ENCODE results near the gene MAGIX.

MAGIX gene

DNA sequence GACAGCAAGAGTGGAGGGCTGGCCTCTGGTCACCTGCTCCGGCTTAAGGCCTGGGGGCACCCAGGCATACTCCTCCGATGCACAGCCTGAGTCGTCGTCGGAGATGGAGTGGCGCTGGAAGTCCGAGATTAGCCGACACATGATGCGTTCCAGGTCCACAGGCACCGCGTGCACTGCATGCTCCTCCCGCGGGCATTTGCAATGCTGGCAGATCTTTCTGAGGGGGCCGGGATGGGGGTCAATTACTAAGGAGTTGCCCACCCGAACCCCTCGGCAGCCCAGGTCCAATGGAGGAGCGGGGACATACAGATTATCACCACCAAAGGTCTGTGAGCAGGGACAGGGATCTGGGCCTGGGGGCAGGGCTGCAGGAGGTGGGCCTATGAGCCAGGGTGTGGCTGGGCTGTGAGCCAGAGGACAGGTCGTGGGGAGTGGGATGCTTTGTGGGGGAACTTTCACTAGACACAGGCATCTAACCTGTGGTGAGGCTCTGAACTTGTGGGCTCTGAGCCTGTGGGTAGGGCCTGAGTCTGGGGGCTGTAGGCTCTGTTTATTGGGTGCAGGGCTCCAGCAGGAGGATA lies 21.2 kb downstream of the MAGIX start:
- H3K27me3 Mint-ChIP-seq (ENCODE audit: low read depth) = no peaks in the 10 kb centered on the region
- no peak for DNase-seq (ENCODE audit: low spot score)
- H3K9me3 Mint-ChIP-seq = no peaks in the 10 kb centered on the region
- H3K4me3 Mint-ChIP-seq = peak overlapping the region; percentile 89
- peaks cover 15% of the 10 kb centered on the region for H3K4me1 Mint-ChIP-seq (ENCODE audit: low read depth)
- H3K36me3 Mint-ChIP-seq (ENCODE audit: low read depth) = peaks cover 22% of the 10 kb centered on the region
- no peak overlapping the region for H3K27ac Mint-ChIP-seq

- H3K27ac Mint-ChIP-seq = peak overlapping the region; percentile 77
- H3K27me3 Mint-ChIP-seq (ENCODE audit: low read depth) = no peaks in the 10 kb centered on the region
- no peaks in the 10 kb centered on the region for H3K9me3 Mint-ChIP-seq
- H3K4me3 Mint-ChIP-seq = peak overlapping the region; percentile 89
- H3K36me3 Mint-ChIP-seq (ENCODE audit: low read depth) = peaks cover 16% of the 10 kb centered on the region
- peak; percentile 35 for DNase-seq (ENCODE audit: low spot score)
- peaks cover 16% of the 10 kb centered on the region for H3K4me1 Mint-ChIP-seq (ENCODE audit: low read depth)
Observed at GRCh38 chrX:49184294-49185281, 22.0 kb downstream of the MAGIX start.

DNA sequence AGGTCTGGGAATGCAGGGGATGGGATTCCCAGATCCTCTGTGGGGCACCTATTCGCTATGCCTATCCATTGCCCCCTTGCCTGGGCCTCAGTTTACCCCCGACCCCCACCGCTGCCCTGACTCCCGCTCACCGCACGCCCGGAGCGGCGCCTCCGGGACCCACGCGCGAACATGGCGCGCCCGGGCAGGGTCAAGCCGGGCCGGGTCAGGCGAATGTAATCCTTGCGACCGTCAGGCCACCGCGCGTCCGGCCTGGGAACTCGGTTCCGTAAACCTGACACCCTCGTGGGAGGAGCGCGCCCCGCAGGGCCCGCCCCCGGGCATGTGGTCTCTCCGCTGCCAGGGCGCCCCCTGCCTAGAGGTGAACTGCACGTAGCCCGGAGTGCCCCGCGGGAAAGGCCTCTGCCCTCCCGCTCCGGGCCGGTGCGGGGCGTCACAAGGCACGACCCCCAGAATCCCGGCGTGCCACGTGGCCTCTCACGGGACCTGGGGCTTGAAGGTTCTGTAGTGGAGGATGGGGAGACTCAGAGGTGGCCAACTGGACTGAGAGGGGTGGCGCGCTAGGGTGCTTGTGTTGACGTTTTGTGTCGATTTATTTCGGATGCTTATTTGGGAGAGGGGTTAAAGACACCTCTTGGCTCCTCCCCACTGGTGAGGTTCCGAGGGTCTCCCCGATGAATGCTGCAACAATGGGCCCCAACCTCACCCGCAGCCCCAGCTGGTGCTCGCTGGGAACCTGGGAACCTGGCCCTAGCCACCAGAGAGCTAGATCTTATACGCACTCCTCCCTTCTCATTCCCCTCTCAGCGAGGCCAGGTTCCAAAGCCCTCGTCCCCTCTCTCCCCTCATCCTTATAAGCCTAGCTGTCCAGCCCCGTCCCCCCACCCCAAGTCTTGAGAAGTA lies 23.8 kb downstream of the MAGIX start, which contains the start of gene PRICKLE3:
Gene PRICKLE3 (minus strand): TSS at position 249 of the 903 bp plus-strand sequence. CDS start 76 bp downstream, at position 173.
- peak; percentile 71 for DNase-seq (ENCODE audit: low spot score)
- Mint-ChIP-seq H3K27ac (peak within 1 kb of the TSS; percentile 77), H3K4me3 (peak within 1 kb of the TSS; percentile 89), H3K36me3 (ENCODE audit: low read depth) (peaks cover 7% of the 10 kb centered on the region), H3K9me3 (no peaks in the 10 kb centered on the region), H3K4me1 (ENCODE audit: low read depth) (peaks cover 22% of the 10 kb centered on the region), H3K27me3 (ENCODE audit: low read depth) (no peaks in the 10 kb centered on the region)

- H3K27me3 Mint-ChIP-seq (ENCODE audit: low read depth) = no peaks in the 10 kb centered on the region
- no peaks in the 10 kb centered on the region for H3K9me3 Mint-ChIP-seq
- no peak for DNase-seq (ENCODE audit: low spot score)
- H3K4me1 Mint-ChIP-seq (ENCODE audit: low read depth) = peaks cover 22% of the 10 kb centered on the region
- H3K36me3 Mint-ChIP-seq (ENCODE audit: low read depth) = peaks cover 7% of the 10 kb centered on the region
- H3K27ac Mint-ChIP-seq = no peak overlapping the region
- peak overlapping the region; percentile 89 for H3K4me3 Mint-ChIP-seq
Observed at GRCh38 chrX:49187028-49187394, 24.5 kb downstream of the MAGIX start.

- Mint-ChIP-seq H3K36me3 (ENCODE audit: low read depth) (peaks cover 3% of the 10 kb centered on the region), H3K4me3 (no peak overlapping the region), H3K4me1 (ENCODE audit: low read depth) (peaks cover 22% of the 10 kb centered on the region), H3K9me3 (no peaks in the 10 kb centered on the region), H3K27me3 (ENCODE audit: low read depth) (no peaks in the 10 kb centered on the region), H3K27ac (no peak overlapping the region)
- no peak for DNase-seq (ENCODE audit: low spot score)
Observed at GRCh38 chrX:49187526-49187925, 25.0 kb downstream of the MAGIX start.

- no peaks in the 10 kb centered on the region for H3K9me3 Mint-ChIP-seq
- peak overlapping the region; percentile 53 for H3K27ac Mint-ChIP-seq
- H3K4me1 Mint-ChIP-seq (ENCODE audit: low read depth) = peaks cover 26% of the 10 kb centered on the region
- no peak overlapping the region for H3K4me3 Mint-ChIP-seq
- DNase-seq (ENCODE audit: low spot score) = no peak
- peaks cover 1% of the 10 kb centered on the region for H3K36me3 Mint-ChIP-seq (ENCODE audit: low read depth)
- H3K27me3 Mint-ChIP-seq (ENCODE audit: low read depth) = no peaks in the 10 kb centered on the region
Observed at GRCh38 chrX:49188468-49189076, 26.0 kb downstream of the MAGIX start.

- Mint-ChIP-seq H3K9me3 (no peaks in the 10 kb centered on the region), H3K27ac (peak overlapping the region; percentile 26), H3K4me1 (ENCODE audit: low read depth) (peaks cover 31% of the 10 kb centered on the region), H3K36me3 (ENCODE audit: low read depth) (peaks cover 1% of the 10 kb centered on the region), H3K27me3 (ENCODE audit: low read depth) (no peaks in the 10 kb centered on the region), H3K4me3 (peak overlapping the region; percentile 99)
- DNase-seq (ENCODE audit: low spot score) = no peak
Observed at GRCh38 chrX:49189606-49190005, 27.0 kb downstream of the MAGIX start.

- Mint-ChIP-seq H3K27ac (peak overlapping the region; percentile 93), H3K4me3 (peak overlapping the region; percentile 99), H3K9me3 (no peaks in the 10 kb centered on the region), H3K4me1 (ENCODE audit: low read depth) (peaks cover 26% of the 10 kb centered on the region), H3K27me3 (ENCODE audit: low read depth) (no peaks in the 10 kb centered on the region), H3K36me3 (ENCODE audit: low read depth) (peaks cover 1% of the 10 kb centered on the region)
- DNase-seq (ENCODE audit: low spot score) = peak; percentile 87
Observed at GRCh38 chrX:49190821-49191573, 28.4 kb downstream of the MAGIX start.

DNA sequence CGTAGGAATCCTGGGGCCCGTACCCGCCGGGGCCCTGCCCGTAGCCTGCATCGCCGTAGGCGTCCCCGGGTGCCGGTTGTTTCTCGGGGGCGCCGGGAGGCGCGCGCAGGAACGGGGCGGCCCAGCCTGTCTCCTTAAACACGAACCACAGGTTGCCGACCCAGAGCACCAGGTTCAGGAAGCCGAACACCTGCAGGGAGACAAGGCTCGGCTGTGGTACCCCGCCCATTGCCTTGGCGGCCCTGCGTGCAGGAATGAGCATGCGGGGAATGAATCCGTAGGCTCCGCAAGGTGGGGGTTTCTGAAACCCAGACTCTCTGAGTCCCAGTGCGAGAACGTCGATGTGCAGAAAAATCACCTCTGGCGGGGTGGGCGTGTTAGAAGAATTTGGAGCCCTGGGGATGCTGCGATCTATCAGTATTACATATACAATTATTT lies 29.0 kb downstream of the MAGIX start:
- Mint-ChIP-seq H3K4me1 (ENCODE audit: low read depth) (peaks cover 23% of the 10 kb centered on the region), H3K36me3 (ENCODE audit: low read depth) (peaks cover 1% of the 10 kb centered on the region)

DNA sequence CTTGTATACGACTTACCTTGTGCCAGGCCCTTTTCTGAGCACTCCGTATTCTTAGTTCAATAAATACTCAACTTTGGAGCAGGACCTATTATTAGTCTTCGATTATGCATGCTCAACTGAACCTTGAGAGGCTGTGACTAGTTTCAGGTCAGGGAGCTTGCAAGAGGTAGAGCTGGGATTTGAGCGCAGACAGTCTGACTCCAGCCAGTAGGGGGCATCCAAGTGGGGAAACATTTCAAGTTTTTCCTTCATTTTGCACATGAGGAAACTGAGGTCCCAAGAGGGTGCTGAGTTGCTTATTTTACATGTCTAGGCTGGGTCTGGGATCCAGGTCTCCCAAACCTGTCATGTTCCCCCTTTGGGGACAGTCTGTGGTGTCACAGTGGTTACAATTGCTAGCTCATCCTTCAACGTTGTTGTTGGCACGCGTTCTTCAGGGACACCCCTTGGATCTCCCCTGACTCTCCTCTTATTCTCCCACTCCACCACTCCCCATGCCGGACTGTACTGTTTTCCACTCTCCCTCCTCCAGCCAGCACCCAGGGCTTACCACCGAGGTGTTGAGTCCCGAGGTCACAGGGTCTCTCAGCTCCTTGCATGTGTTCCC lies 30.3 kb downstream of the MAGIX start:
- Mint-ChIP-seq H3K36me3 (ENCODE audit: low read depth) (peaks cover 1% of the 10 kb centered on the region), H3K4me1 (ENCODE audit: low read depth) (peaks cover 23% of the 10 kb centered on the region), H3K27me3 (ENCODE audit: low read depth) (no peaks in the 10 kb centered on the region), H3K4me3 (peak overlapping the region; percentile 41), H3K9me3 (no peaks in the 10 kb centered on the region), H3K27ac (no peak overlapping the region)
- DNase-seq (ENCODE audit: low spot score) = no peak

More for the DNA sequence above, 29.0 kb downstream of the MAGIX start:
- Mint-ChIP-seq H3K9me3 (no peaks in the 10 kb centered on the region), H3K4me3 (peak overlapping the region; percentile 99), H3K27ac (peak overlapping the region; percentile 93), H3K27me3 (ENCODE audit: low read depth) (no peaks in the 10 kb centered on the region)
- no peak for DNase-seq (ENCODE audit: low spot score)

DNA sequence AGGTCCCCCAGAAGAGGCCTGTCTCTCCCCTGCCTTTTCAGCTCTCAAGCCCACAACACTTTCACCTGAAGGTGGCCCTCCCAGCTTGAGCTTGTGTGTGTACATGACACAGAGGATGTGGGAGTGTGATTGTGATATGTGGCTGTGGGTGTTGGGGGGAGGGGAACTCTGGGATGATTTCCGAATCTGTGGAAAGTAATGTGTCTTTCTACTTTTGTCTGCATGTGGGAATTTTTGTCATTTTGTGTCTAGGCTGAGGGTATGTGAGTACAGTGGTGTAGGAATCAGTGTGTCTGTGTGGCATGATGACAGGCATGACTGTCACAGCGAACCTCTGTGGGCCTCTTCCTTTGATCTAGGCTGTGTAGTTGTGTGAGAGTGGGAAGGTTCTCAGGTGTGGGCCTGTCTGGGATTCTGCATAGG lies 31.0 kb downstream of the MAGIX start:
- Mint-ChIP-seq H3K9me3 (no peaks in the 10 kb centered on the region), H3K4me3 (peak overlapping the region; percentile 41), H3K27ac (peak overlapping the region; percentile 38), H3K4me1 (ENCODE audit: low read depth) (peaks cover 24% of the 10 kb centered on the region), H3K36me3 (ENCODE audit: low read depth) (peaks cover 1% of the 10 kb centered on the region), H3K27me3 (ENCODE audit: low read depth) (no peaks in the 10 kb centered on the region)
- no peak for DNase-seq (ENCODE audit: low spot score)

- Mint-ChIP-seq H3K27ac (no peak overlapping the region), H3K36me3 (ENCODE audit: low read depth) (no peaks in the 10 kb centered on the region), H3K4me3 (no peak overlapping the region), H3K27me3 (ENCODE audit: low read depth) (no peaks in the 10 kb centered on the region), H3K9me3 (no peaks in the 10 kb centered on the region), H3K4me1 (ENCODE audit: low read depth) (peaks cover 19% of the 10 kb centered on the region)
- DNase-seq (ENCODE audit: low spot score) = no peak
Observed at GRCh38 chrX:49197543-49198087, 35.1 kb downstream of the MAGIX start.
